NCI-H2107 (cell line): ENCODE measurements around the gene PPP1R18.
"Not testable (repeated sequence)": the region's sequence is repeated elsewhere in the genome, so short reads cannot be mapped to it uniquely, and the experiment has no call there.

ENCODE experiments used
- DNase-seq: peaks from one replicate; lab custom pipeline; 2025; lab: John Stamatoyannopoulos, UW

PPP1R18 gene

DNA sequence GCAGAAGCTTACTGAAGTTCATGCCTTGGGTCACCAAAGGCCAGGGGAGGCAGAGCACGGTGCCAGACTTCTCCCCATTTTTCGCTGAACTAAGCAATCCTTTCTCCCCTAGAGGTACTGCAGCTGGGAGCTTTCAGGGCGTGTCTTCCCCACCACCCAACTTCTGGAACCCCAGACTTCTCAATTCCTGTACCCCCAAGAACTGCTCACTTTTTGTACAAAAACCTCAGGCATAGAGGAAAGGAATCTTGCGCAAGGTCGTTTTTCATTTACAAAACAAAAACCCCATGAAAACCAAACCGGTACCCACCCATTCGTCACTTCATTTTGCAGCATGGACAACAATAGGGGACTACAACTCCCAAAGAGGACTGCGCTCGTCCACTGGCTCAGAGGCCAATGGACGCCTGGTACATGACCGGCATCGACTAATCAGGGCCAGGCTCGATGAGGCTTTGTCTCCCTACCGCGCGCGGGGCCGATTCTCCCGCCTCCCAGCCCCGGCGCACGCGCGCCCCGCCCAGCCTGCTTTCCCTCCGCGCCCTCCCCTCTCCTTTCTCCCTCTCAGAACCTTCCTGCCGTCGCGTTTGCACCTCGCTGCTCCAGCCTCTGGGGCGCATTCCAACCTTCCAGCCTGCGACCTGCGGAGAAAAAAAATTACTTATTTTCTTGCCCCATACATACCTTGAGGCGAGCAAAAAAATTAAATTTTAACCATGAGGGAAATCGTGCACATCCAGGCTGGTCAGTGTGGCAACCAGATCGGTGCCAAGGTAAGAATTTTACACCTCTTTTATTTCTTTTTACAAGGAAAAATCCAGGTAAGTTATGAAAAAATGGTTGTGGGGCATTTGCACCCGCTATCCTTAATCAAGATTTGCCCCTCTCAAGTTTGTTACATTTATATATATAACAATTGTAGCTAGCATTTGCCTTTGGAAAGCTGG is 33.6 kb upstream of the PPP1R18 start, which contains the start of gene TUBB:
Gene TUBB, plus strand, starts transcription at position 562 of the 947 bp plus-strand sequence. Its CDS starts 155 bp downstream, at position 717.
- DNase-seq = peak; percentile 79

DNA sequence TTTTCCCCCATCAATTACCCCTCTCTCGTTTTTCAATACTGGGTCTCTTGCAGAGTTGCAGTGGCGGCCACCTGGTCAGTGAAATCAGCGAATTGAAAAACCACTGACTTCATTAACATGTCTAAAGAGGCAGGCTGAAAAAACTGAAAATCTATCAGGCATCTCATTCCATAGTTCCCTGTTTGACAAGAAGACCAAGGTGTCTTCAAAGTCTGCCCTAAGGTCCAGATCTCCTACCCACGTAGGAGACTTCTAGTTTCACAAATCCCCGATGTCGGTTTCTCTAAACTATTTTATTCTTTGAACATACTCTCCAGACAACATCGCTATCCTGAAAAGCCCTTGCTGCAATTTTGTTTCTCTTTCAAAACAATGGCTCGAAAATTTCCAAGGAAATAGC is 32.9 kb upstream of the PPP1R18 start:
- no peak for DNase-seq

DNA sequence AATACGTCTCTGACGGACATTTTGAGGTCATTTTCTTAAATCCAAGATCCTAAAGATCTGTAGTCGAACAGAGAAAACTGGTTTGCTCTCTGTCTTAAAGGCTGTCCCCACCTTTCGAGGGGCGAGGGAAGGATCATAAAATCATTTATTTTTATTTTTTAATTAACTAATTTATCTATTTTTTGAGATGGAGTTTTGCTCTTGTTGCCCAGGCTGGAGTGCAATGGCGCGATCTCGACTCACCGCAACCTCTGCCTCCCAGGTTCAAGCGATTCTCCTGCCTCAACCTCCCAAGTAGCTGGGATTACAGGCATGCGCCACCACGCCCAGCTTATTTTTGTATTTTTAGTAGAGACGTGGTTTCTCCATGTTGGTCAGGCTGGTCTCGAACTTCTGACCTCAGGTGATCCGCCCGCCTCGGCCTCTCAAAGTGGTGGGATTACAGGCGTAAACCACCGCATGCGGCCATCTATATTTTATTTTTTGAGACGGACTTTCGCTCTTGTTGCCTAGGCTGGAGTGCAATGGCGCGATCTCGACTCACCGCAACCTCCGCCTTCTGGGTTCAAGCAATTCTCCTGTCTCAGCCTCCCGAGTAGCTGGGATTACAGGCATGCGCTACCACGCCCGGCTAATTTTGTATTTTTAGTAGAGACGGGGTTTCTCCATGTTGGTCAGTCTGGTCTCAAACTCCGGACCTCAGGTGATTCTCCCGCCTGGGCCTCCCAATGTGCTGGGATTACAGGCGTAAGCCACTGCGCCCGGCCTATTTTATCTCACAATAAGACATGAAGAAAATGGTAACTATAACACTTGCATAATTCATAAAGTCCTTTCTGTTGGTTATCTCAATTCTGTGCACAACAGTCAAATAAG is 31.6 kb upstream of the PPP1R18 start:
- DNase-seq = not testable (repeated sequence)

DNA sequence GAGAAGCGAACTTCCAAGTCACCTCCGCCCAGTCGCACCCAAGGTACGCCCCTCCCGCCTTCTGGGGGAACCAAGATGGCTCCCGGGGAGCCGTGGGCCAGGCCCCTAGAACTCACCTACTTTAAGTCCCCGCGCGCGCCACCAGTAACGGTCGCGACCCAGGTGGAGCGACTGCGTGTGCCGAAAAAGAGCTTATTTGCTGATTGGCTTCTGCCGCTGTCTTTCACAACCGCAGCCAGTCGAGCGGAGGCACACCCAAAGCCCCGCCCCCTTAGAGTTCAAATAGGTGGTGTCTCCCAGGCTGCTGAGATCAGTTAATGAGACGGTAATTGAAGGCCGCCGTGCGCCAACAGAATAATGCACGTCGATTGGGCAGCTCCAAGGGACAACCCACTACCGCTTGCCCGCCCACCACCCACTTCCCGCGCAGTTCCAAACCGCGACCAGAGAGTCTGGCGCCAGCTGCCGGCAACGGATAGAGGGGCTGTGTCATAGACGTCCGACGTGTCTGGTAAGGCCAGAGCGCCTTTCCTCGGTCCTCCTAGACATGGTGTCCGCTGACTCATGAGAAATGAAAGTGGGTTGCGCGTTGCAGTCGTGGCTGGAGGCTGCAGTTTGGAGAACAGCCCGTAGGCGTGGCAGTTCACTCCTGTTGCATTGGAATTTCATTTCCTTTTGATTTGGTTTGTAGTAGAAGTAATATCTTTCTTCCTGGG is 30.8 kb upstream of the PPP1R18 start, which contains the start of gene MDC1:
Gene MDC1, minus strand, starts transcription at position 153 of the 716 bp plus-strand sequence. CDS start 2,106 bp downstream, outside the sequence.
- peak; percentile 93 for DNase-seq

DNA sequence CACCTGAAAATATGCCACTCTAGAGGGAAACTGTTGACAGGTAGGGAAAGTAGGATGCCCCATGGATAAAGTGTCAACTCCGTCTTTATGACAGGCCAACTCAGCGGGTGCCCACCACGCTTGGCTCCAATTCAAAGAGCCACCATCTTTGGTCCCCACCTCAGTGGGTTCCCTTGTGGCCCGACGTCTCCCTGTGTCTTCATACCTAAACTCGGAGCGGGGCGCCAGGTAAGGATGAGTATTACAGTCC is 30.4 kb upstream of the PPP1R18 start:
- no peak for DNase-seq

DNA sequence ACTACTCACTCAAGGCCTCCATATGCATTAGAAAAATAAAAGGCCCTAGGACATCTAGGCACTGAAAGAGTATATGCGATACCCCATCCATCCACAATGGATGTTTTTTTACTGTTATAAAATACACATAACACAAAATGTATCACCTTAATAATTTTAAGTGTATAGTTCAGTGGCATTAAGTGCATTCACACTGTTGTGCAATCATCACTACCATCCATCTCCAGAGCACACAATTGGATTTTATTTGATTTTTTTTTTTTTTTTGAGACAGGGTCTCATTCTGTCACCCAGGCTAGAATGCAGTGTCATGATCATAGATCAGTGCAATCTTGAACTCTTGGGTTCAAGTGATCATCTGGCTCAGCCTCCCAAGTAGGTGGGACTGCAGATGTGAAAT is 27.8 kb upstream of the PPP1R18 start:
- DNase-seq = no peak

DNA sequence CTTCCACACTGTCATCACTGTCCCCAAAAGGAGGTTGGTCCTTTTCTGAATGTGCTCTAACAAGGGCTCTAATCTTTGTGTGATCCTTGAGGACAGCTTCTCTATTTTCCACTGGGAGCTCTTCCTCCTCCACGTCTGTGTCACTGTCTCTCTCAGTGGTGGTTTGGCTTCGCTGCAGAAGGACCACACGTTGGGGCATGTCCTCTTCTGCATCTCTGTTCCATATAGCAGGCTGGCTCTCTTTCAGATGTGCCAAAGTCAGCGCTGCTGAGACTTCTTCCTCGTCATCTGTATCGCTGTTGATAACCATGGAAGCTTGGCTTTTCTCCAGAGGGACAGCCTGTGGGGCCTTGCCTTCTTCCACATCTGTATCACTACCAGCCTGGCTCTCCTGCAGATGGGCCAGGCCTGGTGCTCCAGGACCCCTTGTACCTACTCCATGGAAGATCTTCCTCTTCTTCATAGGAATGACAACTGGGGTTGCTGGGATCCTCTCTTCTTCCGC is 26.0 kb upstream of the PPP1R18 start:
- DNase-seq = no peak

DNA sequence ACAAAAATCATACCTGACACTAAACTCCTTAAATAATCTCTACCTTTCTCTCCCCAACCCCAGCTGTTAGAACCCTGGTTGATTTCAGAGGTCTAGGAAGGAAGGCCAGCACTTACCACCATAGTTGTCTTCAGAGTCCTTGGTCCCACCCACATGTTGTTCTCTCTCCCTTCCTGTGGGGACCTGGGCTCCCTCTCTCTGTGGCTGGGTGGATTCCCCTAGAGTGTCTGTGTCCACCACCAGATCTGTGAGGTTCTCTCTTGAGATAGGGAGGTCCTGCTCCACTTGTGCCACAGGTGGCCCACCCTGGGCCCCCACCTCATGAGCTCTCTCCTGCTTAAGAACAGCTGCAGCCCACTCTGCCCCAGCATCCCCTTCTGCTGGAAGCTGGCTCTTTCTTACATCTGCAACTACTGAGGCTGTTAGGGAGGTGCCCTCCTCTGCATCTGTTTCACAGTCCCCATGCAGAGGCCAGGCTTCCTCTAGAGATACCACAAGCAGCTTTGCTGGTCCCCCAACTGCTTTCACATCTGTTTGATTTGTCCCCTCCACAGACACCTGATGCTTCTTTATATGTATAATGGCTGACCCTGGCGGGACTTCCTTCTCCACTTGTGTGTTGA is 25.4 kb upstream of the PPP1R18 start:
- DNase-seq = no peak

DNA sequence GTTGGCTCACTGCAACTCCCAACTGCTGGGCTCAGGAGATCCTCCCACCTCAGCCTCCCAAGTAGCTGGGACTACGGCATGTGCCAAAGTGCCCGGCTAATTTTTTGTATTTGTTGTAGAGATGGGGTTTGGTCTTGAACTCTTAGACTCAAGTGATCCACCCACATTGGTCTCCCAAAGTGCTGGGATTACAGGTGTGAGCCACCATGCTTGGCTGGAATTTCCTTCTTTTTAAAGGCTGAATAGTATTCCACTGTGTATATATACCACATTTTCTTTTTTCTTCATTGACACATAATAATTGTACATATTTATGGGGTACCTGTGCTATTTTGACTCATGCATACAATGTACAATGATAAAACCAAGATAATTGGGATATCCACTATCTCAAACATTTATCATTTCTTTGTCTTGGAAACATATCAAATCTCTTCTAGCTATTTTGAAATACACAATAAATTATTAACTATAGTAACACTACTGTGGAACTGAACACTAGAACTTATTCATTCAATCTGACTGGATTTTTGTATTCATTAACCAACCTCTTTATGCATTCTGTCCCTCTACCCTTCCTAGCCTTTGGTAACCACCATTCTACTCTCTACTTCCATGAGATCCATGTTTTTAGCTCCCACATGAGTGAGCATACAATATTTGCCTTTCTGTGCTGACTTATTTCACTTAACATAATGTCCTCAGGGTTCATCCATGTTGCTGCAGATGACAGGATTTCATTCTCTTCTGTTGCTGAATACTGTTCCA is 22.8 kb upstream of the PPP1R18 start:
- DNase-seq = no peak

DNA sequence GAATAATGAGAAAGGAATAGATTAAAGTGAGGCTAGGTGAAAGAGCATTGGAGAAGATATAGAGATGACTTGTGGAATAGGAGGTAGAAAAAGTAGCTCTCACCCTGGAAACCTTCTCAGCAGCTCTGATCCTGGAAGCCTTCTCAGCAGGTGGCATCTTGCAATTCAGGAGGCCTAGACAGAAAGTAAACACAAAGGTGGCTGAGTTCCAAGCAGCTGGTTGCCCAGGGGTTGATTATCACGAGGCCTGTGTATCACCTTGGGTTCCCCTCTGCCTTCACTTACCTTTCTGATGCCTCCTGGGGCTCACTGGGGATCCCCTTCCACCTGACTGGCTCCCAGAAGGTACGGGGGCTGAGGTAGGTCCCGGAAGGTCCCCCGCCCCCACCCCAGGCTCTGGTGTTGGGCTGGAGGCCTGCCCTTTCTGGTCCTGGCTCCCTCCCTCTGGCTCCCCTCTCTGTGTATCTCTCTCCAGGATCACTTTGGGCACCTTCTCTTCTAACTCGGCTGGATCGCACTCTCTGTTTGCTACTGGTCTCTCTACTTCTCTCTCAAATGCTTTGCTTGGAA is 20.9 kb upstream of the PPP1R18 start:
- DNase-seq = peak; percentile 29

DNA sequence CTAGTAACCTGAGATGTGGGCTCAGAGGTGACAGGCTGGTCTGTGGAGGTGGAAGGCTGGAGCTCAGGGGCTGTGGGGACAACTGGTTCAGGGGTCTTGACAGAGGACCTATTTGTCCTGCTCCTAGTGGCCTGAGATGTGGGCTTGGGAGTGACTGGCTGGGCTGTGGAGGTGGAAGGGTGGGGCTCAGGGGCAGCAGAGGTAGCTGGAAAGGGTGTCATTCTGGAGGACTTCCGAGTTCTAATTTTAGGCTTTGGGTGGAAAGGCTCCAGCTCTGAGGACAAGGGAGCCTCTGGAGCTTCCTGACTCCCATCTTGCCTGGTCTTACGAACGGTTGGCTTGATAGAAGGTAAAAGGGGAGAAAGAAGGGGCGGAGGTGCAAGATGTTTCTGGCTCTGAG is 19.2 kb upstream of the PPP1R18 start:
- no peak for DNase-seq

DNA sequence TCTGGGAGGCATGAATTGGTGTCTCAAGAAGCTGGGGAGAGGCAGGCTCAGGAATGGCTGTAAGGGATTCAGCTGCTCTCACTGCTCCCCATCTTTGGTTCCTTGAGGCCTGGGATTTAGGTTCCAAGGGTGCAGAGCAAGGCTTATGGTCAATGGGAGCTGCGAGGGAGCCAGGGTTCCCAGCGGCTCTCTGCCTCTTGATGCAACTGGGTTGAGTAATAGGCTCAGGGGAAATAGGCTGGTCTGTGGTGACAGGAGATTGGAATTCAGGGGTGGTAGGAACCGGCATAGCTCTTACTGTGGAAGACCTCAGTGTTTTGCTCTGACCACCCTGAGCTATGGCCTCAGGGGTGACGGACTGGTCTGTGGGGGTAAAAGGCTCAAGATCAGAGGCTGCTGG is 17.4 kb upstream of the PPP1R18 start:
- no peak for DNase-seq

DNA sequence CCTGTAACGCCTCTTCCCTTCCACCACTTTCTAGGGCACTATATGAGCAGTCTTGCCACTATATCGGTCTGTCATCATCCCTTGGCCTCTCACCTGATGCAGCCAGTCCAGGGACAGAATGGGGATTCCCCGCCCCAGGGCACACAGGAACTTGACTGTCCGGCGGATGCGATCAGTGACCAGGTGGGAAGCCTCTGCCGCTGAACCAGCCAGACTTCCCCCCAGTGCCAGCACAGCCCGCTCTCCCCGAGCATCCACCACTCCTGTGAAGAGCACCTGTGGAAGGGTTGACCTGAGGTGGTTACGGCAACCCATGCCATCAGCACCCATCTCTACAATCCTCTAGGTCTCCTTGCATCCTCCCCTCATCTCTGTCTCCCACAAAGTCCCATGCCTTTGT is 16.6 kb upstream of the PPP1R18 start:
- no peak for DNase-seq

DNA sequence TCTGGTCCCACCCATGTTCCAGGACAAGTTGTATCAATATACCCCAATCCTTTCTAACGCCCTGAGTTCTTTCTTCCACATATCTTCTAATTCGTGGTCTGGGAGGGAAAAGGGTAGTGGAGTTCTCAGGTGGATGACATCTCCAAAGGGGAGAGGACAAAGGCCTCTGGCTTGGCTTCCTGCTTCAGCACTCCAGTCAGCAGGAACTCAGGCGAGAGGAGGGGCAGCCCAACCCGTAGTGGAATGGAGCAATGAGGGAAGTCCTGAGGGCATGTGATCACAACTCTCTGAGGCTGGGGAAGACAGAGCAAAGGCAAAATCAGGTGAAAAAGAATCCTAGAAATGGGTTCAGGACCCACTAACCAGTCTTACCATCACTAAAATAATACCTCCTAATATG is 13.9 kb upstream of the PPP1R18 start:
- DNase-seq = no peak

DNA sequence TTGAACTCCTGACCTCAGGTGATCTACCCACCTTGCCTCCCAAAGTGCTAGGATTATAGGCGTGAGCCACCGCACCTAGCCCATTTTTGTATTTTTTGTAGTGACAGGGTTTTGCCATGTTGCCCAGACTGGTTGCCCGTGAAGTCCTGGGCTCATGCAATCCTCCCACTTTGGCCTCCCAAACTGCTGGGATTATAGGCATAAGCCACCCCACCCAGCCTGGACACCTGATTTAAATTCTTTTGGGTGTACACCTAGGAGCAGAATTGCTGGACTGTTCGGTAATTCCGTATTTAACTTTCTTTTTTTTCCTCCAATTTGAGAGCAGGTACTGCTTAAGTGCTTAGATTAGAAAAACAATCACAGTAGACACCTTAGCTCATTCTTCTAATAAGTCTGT is 10.0 kb upstream of the PPP1R18 start:
- no peak for DNase-seq

DNA sequence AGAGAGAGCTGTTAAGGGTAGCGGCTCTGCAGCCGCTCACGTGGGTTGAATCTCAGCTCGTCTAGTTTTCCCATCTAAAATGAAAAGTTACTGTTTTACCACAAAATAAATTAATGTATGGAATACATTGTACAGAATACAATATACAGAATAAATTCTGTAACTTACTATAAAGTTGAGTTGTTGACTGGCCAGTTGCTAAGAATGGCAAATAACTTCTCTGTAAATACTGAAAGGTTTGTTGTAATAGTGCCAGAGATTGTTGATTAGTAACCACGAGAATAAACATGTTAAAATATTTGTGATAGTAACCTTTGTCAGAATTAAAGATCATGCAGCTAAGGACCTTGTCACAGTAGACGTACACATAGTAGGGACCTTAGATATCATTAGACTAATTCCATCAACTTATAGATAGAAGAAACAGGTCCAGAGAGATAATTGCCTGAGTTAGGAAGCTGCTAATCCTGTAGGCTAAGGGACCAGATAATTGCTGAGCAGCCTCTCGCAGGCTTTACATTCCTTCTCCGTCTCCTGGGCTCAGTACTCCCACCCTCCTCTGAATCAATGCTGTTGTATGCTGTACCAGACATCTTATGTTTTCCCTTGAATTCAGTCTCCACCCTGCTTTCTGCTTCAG is 4.9 kb upstream of the PPP1R18 start:
- DNase-seq = no peak

DNA sequence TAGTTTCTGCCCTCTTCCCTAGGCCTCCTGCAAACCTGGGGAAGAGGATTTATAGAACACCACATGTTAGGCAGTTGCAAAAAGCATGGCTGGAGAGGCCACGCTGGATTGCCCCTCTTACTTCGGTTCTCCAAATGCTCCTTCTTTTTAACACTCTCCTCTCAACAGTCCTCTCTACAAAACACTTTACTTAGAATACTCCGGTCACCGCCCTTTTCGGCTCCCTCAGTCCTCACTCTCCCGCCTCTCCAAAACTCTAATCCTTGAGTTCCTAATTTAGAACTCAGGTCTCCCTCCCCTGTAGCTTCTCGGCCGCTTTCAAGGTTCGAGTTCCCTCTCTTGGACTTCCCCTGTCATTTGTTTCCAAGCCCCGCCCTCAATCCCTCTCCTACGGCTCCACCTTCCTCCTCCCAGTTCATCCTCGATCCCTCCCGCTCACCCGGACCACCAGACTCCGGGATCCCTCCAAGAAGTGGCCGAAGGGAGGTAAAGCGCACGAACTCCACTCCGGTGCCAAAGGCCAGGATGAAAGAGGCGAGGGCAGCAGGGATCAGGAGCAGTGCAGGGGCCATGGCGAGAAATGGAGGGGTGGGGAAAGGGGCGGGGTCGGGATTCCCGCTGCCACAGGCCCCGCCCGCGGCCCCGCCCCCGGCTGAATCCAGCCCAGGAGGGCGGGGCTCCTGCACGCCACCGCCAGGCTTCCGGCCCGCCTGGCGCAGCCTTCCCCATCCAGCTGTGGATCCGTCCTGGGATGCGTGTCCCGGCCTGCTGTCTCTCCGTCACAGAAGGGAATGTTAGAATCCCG is 4.2 kb upstream of the PPP1R18 start, which contains the start of gene NRM:
Gene NRM, minus strand, starts transcription at position 582 of the 805 bp plus-strand sequence. Its CDS starts 10 bp downstream, at position 572.
- peak; percentile 36 for DNase-seq

DNA sequence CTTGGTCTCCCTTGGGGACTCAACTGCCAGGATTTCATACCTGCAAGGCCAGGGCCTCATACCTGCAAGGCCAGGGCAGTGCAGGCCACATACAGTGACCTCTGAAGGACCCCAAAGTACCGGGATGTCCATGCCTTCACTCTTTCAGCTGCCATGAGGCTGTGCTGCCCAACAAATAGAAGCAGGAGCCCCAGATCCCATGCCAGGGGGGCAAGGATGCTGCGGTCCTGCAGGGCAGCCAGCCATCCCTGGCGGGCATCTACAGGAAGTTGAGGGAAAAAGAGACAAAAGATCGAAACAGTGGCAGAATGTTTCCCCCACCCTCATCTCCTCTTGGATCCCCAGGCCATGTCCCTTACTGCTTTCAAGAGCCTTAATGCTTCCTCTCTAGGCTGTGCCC is 3.5 kb upstream of the PPP1R18 start:
- DNase-seq = no peak
